ENCODE data around the gene TSR3. TPM values are rescaled to one million over a fixed set of nuclear protein-coding genes. Genes with fewer than 3 reads are reported as not detected.

The TSR3 gene
- total and polyA plus RNA-seq, 2 of the 13 experiments (the other 11 are each of a cell fraction or from before 2014, with no cell fraction given), result 24.2 to 51.0 TPM

GRCh38 chr16:1308977-1309885, 42.4 kb downstream of the TSR3 start, which contains the start of gene UBE2I (continued):
- no peak for TF ChIP-seq IKZF5 (CRISPR knock-in tag; IDR thresholded peaks at IDR 0.05)
- TF ChIP-seq HNF4A (CRISPR knock-in tag; IDR thresholded peaks at IDR 0.05), result peak; percentile 28; the same call in 1 of the 2 replicates
- TF ChIP-seq MZF1 (CRISPR knock-in tag; IDR thresholded peaks at IDR 0.05; ENCODE audit: borderline replicate concordance), result no peak
- no peak for TF ChIP-seq ZNF318 (CRISPR knock-in tag; IDR thresholded peaks at IDR 0.05)
- TF ChIP-seq ZBTB42 (CRISPR knock-in tag; IDR thresholded peaks at IDR 0.05), result no peak
- no peak for TF ChIP-seq DDIT3 (CRISPR knock-in tag; IDR thresholded peaks at IDR 0.05)
- TF ChIP-seq ZSCAN31 (CRISPR knock-in tag; IDR thresholded peaks at IDR 0.05; ENCODE audit: low read depth), result peak; percentile 71; the same call in 1 of the 2 replicates
- TF ChIP-seq ZNF709 (CRISPR knock-in tag; IDR thresholded peaks at IDR 0.05), result peak; percentile 68; the same call in 1 of the 2 replicates
- TF ChIP-seq ADNP (CRISPR knock-in tag; IDR thresholded peaks at IDR 0.05), result no peak
- no peak for TF ChIP-seq ZBTB39 (CRISPR knock-in tag; IDR thresholded peaks at IDR 0.05)
- TF ChIP-seq HMG20B (CRISPR knock-in tag; conservative IDR thresholded peaks at IDR 0.05), result no peak; the same call in 1 of the 2 replicates
- TF ChIP-seq ZNF800 (CRISPR knock-in tag; IDR thresholded peaks at IDR 0.05), result no peak
